Common myeloid progenitor, CD34-positive (primary cell): Measurements from ENCODE around the gene CACNA2D3.
A peak's percentile ranks its signal among the peaks of the same experiment; 100 is the strongest.

ENCODE experiments used
- CTCF ChIA-PET: fragments of 350-600 bp; sonication (Branson Sonifier 250); formaldehyde crosslinking; loops from one replicate; lab custom pipeline; 2021; ENCODE audit warnings: antibody characterized with exemption; lab: Charles Lee
- POLR2A ChIA-PET: fragments of 350-600 bp; sonication (Branson Sonifier 250); formaldehyde crosslinking; loops from one replicate; lab custom pipeline; 2021; ENCODE audit warnings: antibody characterized with exemption; lab: Charles Lee
- DNase-seq, 3 donors: peaks; one replicate each; pipeline versions ENCODE4 v3.0.0 to v3.0.0-alpha.2; 2013
- H3K27ac ChIP-seq, 2 experiments: 1 replicate in 1 of 2; 2 replicates in 1 of 2; pipeline ENCODE4 v1.7.0; 2013; ENCODE audit warnings: inconsistent platforms in 2 of 2, low read length in 2 of 2, mild to moderate bottlenecking in 2 of 2, low read depth in 1 of 2, moderate library complexity in 1 of 2; ENCODE audit not compliant: severe bottlenecking in 2 of 2, insufficient read depth in 1 of 2, poor library complexity in 1 of 2
- H3K27me3 ChIP-seq, 5 experiments: replicated peaks in 2 of 5; 1 replicate in 3 of 5; 2 replicates in 2 of 5; pipeline versions ENCODE4 v1.6.1 to v1.7.0; 2013; ENCODE audit warnings: low read length in 4 of 5, mild to moderate bottlenecking in 2 of 5, moderate library complexity in 2 of 5, inconsistent platforms in 1 of 5; ENCODE audit not compliant: insufficient read depth in 5 of 5, control insufficient read depth in 4 of 5
- H3K36me3 ChIP-seq, 4 experiments: 1 replicate in 2 of 4; 2 replicates in 2 of 4; pipeline versions ENCODE4 v1.6.1 to v1.7.0; 2013; ENCODE audit warnings: low read length in 3 of 4, control low read depth in 1 of 4, mild to moderate bottlenecking in 1 of 4; ENCODE audit not compliant: control insufficient read depth in 4 of 4, insufficient read depth in 4 of 4
- H3K4me1 ChIP-seq, 4 experiments: 1 replicate in 3 of 4; 2 replicates in 1 of 4; pipeline versions ENCODE4 v1.6.1 to v1.7.1; 2013; ENCODE audit warnings: low read length in 3 of 4, mild to moderate bottlenecking in 3 of 4, control low read depth in 1 of 4, inconsistent platforms in 1 of 4, moderate library complexity in 1 of 4; ENCODE audit not compliant: control insufficient read depth in 4 of 4, insufficient read depth in 4 of 4; ENCODE audit errors: control extremely low read depth in 1 of 4
- H3K4me3 ChIP-seq, 7 experiments: 1 replicate in 4 of 7; 2 replicates in 3 of 7; pipeline versions ENCODE4 v1.5.1 to v1.7.0; 2013; ENCODE audit warnings: mild to moderate bottlenecking in 7 of 7, low read length in 6 of 7, moderate library complexity in 6 of 7, inconsistent platforms in 2 of 7, low read depth in 2 of 7, control low read depth in 1 of 7; ENCODE audit not compliant: insufficient read depth in 4 of 7, control insufficient read depth in 1 of 7; ENCODE audit errors: extremely low read depth in 1 of 7
- H3K9me3 ChIP-seq, 5 experiments: 1 replicate in 4 of 5; 2 replicates in 1 of 5; pipeline versions ENCODE4 v1.6.1 to v1.7.1; 2013; ENCODE audit warnings: low read length in 4 of 5, mild to moderate bottlenecking in 2 of 5, inconsistent platforms in 1 of 5, low read depth in 1 of 5, moderate library complexity in 1 of 5; ENCODE audit not compliant: control insufficient read depth in 4 of 5, insufficient read depth in 2 of 5; ENCODE audit errors: control extremely low read depth in 1 of 5
- WGBS: methylation state at CpG from one replicate; pipeline ENCODE4 v1.1.5; 2013; ENCODE audit not compliant: insufficient coverage; 5-methylcytosine and 5-hydroxymethylcytosine counted together

Gene CACNA2D3

DNA sequence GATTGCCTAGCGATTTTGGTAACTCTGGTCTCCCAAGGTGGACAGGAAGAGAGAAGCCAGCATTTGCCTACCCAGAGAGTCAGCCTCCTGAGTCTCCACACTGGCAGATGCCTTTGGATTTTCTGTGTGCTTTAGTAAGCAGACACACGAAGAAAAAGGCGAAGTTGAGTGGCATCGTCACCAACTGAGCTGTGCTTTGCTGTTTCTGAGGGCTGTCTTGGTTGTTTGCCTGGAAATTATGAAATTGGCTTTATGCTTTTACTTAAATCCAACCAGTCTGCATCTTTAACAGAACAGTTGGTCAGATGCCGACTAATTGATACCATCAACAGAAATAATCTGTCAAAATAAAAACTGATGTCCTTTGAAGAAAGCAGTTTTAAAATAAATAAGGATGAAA, 56.0 kb downstream of the CACNA2D3 start:
- 100% methylated on average over 1 of the region's 5 CpGs for WGBS
- CTCF ChIA-PET: no interaction called here
- no peak overlapping the region for H3K27ac ChIP-seq

DNA sequence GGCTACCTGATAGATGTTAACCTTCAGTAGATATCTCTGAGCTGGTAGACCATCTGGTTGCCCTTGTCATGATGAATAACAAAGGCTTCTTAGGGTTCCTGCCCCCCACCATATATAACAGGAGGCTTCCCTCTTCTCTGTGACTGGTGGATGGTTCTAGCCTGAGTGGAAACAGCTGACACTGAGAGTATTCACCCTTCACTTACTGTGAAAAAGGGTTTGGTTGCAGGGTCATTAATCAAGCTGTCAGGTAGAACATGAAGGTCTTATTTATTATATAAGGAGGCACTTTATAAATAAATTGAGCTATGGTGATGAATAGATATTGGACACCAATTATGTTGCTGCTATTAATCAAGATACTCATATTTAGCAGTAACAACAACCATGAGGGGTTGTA, 58.6 kb downstream of the CACNA2D3 start:
- H3K4me1 ChIP-seq: no peaks in the 10 kb centered on the region
- no peaks in the 10 kb centered on the region for H3K36me3 ChIP-seq
- ChIA-PET POLR2A (no interaction called here), CTCF (no interaction called here)
- no peak overlapping the region for H3K27ac ChIP-seq
- H3K9me3 ChIP-seq: no peaks in the 10 kb centered on the region
- H3K27me3 ChIP-seq: peaks cover 0 to 9% (median 0%) of the 10 kb centered on the region in 5 experiments
- no peak for DNase-seq
- H3K4me3 ChIP-seq: no peak overlapping the region

More for the DNA sequence above, 56.0 kb downstream of the CACNA2D3 start:
- Histone ChIP-seq H3K9me3 (no peaks in the 10 kb centered on the region), H3K4me1 (no peaks in the 10 kb centered on the region), H3K4me3 (no peak overlapping the region), H3K36me3 (no peaks in the 10 kb centered on the region), H3K27me3 (peaks cover 0 to 9% (median 0%) of the 10 kb centered on the region in 5 experiments)
- POLR2A ChIA-PET: no interaction called here
- no peak for DNase-seq

DNA sequence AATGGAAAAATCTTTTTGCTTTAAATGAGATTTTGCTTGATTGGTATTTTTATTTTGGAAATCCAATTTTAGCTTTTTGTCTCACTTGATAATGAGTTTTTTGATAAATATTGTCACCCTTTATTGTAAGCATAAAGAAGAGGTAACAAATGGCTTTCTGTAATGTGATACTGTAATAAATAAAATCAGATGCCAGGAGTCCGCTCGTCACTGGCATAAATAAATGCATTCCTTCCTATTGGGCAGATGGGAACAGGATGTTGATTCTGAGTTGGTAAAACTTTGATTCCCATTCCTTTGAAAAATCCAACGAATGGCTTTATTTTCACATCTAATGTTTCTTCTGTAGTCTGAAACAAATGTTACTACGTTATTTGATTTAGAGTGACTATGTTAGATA, 59.9 kb downstream of the CACNA2D3 start:
- CTCF ChIA-PET: no interaction called here
- H3K27me3 ChIP-seq: peaks cover 0 to 5% (median 0%) of the 10 kb centered on the region in 5 experiments
- 14% methylated on average over 1 of the region's 4 CpGs for WGBS

DNA sequence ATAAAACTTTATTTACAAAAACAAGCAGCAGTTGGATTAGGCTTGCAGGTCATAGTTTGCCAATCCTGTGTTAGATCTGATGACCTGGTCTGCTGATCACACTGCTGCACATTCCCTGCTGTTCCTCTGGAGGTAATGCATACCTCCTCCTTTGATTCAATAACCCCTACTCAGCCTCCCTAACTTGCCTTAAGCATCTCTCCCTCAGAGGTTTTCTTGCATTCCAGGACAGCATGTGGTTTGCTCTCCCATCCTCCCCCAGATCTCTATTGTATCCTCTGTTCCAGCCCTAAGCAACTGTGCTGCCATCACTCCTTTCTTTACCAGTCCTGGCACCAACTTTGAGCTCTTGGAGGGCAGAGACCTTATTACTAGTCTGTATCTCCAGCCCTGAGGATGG, 63.4 kb downstream of the CACNA2D3 start:
- no peak for DNase-seq
- H3K4me1 ChIP-seq: no peaks in the 10 kb centered on the region
- no peak overlapping the region for H3K4me3 ChIP-seq
- POLR2A ChIA-PET: no interaction called here
- CTCF ChIA-PET: no interaction called here
- no peaks in the 10 kb centered on the region for H3K36me3 ChIP-seq
- H3K27me3 ChIP-seq: no peaks in the 10 kb centered on the region
- H3K9me3 ChIP-seq: no peaks in the 10 kb centered on the region
- H3K27ac ChIP-seq: no peak overlapping the region

More for the DNA sequence above, 59.9 kb downstream of the CACNA2D3 start:
- no peak overlapping the region for H3K4me3 ChIP-seq
- H3K36me3 ChIP-seq: no peaks in the 10 kb centered on the region
- no peak overlapping the region for H3K27ac ChIP-seq
- no peaks in the 10 kb centered on the region for H3K4me1 ChIP-seq
- DNase-seq: no peak
- H3K9me3 ChIP-seq: no peaks in the 10 kb centered on the region
- POLR2A ChIA-PET: no interaction called here

DNA sequence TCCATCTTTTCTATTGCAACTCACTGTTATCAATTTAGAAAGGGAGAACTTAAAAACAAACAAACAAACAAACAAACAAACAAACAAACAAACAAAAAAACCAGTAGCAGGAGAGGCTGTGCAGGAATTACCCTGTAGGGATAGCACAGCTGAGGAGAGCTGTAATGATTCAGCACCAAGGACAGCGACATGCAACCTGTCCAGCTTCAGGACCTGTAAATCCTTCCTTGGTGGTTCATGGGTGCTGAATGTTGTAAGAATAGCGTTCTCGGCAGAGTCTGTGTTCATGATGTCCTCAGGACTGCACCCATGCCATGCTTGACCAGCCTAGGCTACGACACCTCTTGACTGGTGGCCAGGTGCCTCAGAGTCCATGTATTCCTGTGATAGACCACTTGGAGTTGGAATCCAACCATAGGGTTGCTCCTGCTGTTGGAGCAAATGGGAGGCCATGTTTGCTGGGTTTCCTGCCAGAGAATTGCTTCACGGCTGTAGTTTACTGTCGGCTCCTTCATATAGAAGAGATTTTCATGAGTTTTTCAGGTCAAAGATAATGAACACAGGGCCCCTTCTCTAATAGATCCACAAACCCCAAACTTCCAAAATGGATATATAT, 65.9 kb downstream of the CACNA2D3 start:
- H3K27me3 ChIP-seq: no peaks in the 10 kb centered on the region
- no peaks in the 10 kb centered on the region for H3K9me3 ChIP-seq
- POLR2A ChIA-PET: no interaction called here
- 64% methylated on average over 5 of the region's 6 CpGs for WGBS
- CTCF ChIA-PET: no interaction called here
- DNase-seq: peak; percentile 46 to 76 (median 73)
- H3K36me3 ChIP-seq: no peaks in the 10 kb centered on the region
- no peaks in the 10 kb centered on the region for H3K4me1 ChIP-seq
- no peak overlapping the region for H3K4me3 ChIP-seq
- no peak overlapping the region for H3K27ac ChIP-seq

DNA sequence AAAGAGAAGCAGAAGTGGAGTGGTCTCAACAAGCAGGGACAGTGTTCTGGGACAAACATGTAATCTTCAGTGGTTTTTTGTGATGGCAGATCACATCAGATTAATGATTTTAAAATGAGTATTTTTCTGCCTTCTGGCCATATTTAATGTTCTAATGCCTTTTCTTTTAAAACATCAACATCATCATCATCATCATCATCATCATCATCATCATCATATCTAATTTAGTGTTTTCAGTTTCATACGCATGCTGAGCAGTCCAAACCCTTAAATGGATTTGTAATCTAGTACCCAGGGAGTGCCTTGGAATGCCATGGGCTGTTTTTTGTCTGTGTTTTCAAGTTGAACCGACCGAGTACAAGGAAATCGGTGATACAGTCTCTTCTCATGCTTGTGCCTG, 68.9 kb downstream of the CACNA2D3 start:
- no peak for DNase-seq

DNA sequence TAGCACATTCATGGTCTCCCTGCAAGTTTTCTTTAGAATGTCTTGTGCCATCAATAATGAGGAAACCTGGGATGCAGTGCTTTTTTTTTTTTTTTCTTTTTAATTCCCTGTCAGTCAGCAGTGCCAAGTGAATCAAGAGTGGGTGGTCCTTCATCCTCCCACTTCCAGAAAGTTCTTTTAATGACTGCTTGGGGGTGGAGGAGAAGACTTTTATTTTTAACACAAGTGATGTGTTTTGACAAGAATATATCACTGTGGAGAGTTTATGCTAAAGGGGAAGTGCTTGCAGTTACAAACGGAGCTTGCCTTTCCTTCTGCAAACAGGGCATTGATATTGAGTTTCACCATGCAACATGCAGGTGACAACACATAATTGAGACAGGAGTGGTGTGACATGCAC, 69.7 kb downstream of the CACNA2D3 start:
- H3K27ac ChIP-seq: no peak overlapping the region

More for the DNA sequence above, 68.9 kb downstream of the CACNA2D3 start:
- 100% methylated on average over 3 of the region's 4 CpGs for WGBS
- Histone ChIP-seq H3K9me3 (no peaks in the 10 kb centered on the region), H3K36me3 (no peaks in the 10 kb centered on the region), H3K27me3 (no peaks in the 10 kb centered on the region), H3K27ac (no peak overlapping the region), H3K4me1 (no peaks in the 10 kb centered on the region), H3K4me3 (no peak overlapping the region)
- ChIA-PET POLR2A (no interaction called here), CTCF (no interaction called here)

More for the DNA sequence above, 69.7 kb downstream of the CACNA2D3 start:
- no peaks in the 10 kb centered on the region for H3K27me3 ChIP-seq
- no peaks in the 10 kb centered on the region for H3K9me3 ChIP-seq
- ChIA-PET POLR2A (no interaction called here), CTCF (no interaction called here)
- no CpG with 5 or more reads among the region's 1 CpG for WGBS
- H3K4me3 ChIP-seq: no peak overlapping the region
- no peak for DNase-seq
- H3K4me1 ChIP-seq: no peaks in the 10 kb centered on the region
- no peaks in the 10 kb centered on the region for H3K36me3 ChIP-seq
